Measurements from ENCODE around the gene TMEM86B.

TMEM86B gene

DNA sequence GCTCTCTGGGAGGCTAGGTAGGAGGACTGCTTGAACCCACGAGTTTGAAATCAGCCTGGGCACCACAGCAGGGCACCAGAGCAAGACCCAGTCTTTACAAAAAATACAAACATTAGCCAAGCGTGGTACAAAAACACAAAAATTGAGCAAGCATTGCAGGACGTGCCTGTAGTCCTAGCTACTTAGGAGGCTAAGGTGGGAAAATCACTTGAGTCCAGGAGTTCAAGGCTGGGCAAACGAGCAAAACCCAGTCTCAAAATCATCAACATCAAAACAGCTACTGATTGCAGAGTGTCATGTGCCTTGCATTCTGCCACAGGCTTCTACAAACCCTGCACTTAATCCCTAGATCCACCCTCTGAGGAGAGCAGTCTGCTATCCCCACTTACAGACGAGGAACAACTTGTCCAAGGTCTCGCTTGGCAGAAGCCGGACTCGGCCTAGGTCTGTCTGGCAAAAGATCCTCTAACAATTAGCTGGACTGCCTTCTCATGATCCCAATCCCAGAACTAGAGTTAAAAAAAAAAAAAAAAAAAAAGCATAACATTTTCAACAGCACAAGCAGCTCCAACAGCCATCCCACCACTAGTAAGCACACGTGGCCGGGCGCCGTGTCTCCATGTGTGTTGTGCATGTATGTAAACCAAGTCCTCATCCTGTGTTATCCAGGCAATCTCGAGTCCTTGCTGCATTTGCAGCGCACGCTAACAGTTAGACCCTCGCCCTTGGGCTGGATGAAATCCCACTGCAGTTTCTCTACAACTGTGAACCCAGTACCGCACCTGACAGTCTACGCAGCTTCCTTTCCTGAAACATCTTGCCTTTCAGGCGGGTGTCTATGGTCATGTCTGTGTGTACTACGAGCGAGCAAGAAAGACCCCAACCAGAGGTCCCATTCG, 28.2 kb upstream of the TMEM86B start:
- no peak for DNase-seq

GRCh38 chr19:55255618-55256423, 27.3 kb upstream of the TMEM86B start:
- DNase-seq, result no peak

DNA sequence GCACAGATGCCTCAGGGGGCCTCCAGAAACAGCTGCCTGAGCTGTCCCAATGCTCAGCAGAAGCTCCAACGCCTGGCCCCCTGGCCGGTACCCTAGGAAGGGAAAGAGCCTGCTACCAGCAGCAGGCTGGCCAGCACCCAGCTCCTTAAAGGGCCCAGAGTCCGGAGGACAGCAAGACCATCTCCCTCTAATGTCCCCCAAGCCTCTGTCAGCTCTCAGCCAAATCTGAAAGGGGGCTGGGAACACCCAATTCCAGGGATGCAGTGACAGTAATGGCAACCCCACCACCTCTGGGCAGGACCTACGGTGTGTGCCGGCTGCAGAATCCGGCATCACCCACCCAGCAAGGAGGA, 26.0 kb upstream of the TMEM86B start:
- no peak for DNase-seq

DNA sequence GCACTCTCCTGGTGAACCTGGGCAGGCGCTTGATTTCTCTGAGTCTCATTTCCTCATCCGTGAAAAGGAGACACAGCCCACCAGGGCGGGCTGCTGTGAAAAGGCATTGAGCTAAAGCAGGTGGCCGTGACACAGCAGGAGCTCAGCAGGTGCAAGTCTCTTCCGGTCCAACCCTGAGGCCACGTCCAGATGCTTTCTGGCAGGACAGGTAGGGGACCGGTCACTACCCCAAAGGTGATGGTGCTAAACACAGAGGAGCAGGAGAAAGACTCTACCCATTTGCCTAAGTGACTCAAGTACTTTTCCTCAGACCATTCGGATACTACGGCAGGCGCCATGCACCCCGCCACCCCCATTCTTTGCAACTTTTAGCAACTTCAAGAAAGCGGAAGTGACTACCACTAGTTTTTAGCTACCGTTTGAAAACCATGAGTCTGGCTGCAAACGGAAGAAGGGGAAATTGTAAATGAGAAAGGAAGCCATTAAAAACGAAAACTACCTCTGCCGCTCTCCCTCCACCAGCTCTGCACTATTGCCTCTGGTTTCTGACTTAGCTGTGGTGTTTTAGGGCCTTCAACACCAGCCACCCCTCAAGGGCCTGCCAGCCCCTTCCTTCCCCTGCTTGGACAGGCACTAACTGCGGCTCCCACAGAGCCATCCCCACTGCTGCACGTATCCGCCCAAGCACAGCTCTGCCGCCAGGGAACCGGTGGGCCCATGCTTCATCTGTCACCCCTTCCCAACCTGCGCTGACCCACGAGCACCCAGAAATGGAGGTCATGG, 25.5 kb upstream of the TMEM86B start:
- DNase-seq, result no peak

GRCh38 chr19:55252760-55253663, 24.4 kb upstream of the TMEM86B start:
- DNase-seq, result no peak

DNA sequence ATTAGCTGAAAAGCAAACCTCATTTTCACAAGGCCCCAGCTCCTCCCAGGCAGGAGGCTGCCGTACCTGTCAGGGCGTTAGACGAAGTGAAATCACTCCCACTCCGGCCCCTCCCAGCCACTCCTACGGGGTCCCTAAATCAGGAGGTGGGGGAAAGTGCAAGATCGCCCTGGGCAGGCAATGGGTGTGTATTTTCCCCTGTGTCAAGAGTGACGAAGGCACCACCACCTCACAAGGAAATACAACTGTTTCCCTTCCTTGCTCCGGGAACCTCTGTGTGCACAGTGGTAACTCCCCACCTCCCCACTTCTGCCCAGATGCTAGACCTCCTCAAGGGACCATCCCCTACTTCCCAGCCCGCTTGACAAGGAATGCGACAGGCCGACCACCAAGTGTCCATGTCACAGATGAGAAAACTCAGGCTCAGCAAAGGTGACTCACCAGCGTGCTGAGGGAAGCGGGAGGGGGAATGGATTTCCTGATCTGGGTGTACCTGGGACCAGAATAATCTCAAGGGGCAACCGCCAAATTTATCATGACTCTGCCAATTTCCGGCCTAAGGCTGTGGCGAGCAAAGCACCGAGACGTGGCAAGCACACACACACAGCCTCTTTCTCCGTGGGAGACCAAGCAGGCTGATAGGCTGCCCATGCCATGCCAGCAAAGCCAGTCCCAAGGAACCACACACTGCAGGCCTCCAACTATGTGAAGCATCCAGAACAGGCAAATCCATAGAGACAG, 22.9 kb upstream of the TMEM86B start:
- no peak for DNase-seq

DNA sequence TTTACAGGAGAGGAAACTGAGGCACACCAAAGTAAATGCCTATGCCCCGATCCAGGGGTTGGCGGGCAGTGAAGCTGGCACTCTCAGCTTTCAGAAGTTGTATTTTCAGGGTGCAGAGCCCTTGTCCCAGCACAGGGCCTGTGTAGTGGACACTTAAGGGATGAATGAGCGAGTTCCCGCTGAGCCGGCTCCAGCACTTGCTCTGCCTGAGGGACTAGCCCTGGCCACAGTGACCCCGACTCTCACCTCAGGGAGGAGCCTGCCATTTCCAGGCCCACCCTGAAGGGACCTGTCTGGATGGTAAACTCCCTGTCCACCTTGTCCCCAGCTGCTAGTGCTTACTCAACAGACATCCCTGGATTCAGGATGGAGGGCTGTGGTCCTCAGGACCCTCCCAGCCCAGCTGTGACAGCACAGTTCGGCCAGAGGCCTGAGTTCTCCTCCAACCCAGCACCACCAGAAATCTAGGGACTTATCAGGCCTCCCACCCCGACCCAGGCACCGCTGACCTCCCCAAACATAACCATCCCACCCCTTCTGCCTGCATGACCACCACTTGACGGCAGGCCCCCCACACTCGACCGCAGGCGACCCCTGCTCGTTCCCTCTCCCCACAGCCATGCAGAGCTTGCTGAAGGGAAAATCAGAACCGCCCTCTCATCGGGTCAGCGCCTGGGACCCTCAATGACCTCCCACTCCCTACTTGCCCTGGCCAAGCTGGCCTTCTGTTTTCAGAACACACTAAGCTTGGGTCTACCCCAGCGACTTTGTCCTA, 21.9 kb upstream of the TMEM86B start:
- DNase-seq, result no peak

DNA sequence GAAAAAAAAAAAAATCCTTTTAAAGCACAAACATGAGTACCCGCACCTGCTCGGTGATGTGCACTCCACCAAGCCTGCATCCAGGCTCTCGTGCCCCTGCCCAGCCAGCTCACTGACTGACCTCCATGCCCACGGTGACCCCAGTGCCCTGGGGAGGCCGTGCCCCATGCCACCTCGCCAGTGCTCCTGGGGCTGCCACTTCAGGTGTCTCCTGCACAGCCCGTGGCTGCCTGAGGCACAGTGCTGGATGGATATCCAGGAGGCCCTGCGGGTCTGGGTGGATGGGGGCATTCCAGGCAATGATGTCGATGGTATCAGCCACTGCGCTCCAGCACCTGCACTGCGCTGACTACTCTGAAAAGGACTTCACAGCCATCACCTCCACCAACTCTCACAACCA, 21.3 kb upstream of the TMEM86B start:
- no peak for DNase-seq

DNA sequence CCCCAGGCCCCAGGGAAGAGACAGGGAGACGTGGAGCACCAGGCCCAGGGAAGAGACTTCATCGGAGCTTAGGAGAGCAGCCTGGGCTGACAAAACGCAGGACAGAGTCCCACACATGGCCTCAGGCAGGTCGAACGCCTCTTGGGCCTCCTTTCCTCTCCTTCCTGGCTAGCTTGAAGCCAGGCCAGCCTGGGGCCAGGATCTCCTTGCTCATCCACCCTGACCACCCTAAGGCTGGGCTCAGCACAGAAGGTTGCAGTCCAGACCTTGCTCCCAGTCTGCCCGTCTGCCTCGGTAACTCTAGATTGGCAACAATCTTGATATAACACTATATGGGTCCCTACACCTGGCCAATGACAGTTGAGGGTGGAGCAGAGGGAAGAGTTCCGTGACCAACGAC, 20.1 kb upstream of the TMEM86B start:
- no peak for DNase-seq

GRCh38 chr19:55248166-55248675, 19.7 kb upstream of the TMEM86B start:
- DNase-seq, result no peak

GRCh38 chr19:55247621-55248099, 19.1 kb upstream of the TMEM86B start:
- no peak for DNase-seq

GRCh38 chr19:55246462-55247451, 18.2 kb upstream of the TMEM86B start:
- no peak for DNase-seq

DNA sequence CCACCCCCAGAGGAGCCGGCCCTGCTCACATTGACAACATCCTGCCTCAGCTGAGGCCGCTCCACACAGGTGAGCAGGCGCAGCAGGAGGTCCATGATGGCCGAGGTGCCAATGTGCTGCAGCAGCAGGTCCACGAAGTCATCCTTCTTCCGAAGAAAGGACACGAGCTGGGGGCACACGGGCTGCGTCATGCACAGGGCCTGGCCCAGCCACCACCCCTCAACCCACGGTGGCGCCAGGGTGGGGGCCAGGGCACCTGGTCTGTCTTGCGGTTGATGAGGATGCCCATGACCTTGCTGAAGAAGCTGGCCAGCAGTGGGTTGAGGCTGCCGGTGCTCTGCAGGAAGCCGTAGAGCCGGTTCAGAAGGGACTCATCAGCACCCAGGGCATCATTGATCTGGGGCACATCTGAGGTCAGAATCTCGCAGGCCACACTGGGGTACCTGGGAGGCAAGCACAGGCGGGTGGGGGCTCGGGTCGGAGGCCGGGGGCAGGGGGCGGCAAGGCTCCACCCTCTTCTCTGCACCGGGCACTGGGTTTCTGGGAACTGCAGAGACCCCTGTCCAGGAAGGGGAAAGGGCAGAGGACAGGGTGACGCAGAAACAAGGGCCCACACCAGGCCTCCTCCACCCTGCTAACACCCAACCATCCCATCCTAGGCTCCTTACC, 16.8 kb upstream of the TMEM86B start:
- DNase-seq, result no peak

DNA sequence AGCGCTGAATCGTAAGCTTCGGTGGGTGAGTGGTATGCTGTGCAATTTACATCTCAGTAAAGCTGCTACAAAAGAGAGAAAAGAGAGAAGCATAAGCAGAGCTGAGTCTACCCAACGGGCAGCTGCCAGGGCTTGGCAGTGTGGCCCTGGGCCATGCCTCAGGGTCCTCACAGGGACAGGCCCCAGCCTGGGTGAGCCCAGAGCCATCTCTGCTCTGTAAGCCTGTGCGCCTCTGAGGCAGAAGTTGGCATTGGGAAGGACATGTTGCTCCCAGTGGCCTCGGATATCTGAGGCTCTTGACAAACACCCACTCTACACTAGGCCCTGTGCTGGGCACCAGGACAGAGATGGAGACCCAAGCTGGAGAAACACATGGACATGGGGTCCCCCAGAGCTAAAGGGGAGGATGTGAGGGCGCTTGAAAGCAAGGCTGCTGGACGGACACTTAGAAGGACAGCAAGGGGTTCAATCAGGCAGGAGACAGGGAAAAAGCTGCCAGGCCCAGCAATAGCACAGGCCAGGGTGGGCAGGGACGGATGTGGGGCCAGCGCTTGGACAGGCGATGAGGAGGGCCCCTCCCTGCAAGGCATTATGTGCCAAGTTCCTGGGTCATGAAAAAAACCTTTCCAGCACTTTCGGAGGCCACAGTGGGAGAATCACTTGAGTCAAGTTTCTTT, 15.6 kb upstream of the TMEM86B start:
- no peak for DNase-seq

- DNase-seq, result no peak
Observed at GRCh38 chr19:55242517-55242916, 14.0 kb upstream of the TMEM86B start.

DNA sequence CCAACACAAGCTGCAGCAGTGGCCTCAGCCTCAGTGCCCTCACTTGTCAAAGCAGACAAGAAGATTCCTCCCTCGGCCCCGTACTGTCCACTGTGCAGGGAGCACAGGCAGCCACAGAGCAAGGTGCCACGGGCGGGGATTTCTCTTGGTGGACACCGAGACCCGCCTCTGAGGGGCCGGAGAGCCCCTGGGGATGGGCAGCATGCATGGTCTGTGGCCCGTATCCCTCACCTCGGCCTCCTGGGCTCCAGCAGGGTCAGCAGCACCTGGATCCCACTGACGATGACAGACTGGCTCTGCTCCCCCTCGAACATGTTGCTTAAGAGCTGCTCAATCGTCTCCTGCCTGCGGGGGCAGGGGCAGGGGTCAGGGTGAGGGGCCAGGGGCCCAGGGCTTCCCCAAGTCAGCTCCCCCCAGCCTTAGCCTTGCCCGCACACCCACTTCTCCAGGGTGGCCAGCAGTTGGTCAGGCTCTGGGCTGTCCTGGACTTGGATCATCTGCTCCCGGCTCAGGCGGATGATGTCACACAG, 13.4 kb upstream of the TMEM86B start:
- DNase-seq, result no peak

DNA sequence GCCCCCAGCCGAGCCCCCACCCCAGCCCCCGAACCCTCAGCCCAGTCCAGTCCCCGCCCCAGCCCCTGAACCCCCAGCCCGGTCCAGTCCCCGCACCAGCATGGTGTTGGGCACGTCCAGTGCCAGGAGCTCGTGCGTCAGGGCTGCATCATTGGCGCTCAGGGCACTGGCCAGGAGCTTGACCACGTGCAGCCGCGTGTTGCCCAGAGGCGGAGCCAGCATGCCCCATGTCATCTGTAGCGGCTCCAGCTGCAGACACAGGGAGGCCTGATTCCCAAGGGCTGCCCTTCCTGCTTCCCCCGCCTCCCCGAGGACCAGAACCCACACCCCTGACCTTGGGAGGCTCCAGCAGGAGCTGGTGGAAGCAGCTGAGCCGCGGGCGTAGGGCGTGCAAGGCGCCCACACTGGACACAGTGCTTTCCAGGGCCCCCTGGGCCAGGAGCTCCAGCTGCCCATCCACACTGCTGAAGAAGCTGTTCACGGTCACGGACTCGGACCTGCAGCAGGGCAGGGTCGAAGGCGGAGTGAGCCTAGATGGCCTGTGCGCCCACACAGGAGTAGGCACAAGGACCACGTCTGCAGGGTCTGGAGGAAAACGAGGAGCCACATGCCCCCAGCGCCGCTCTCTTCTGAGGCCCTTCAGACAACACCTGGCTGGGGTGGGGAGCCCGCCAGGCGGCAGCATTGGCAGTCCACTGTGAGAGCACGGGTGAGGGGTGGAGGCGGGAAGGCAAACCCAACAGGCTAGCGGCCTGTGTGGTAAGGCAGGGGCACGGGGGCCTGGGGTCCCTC, 12.8 kb upstream of the TMEM86B start:
- DNase-seq, result no peak

Measured in amniotic stem cell (primary cell).